GM12801 (cell line): ENCODE results near the gene PPOX.

Experiments
- CTCF ChIP-seq: IDR thresholded peaks from one replicate; pipeline ENCODE4 v1.5.1; 2011; ENCODE audit warnings: control low read depth; ENCODE audit not compliant: insufficient read length; ENCODE audit errors: extremely low read depth

PPOX gene

GRCh38 chr1:161165742-161166668 is at the start of gene PPOX:
TSS of gene PPOX (plus strand) at chr1:161166426. CDS start at chr1:161166848, 422 bp downstream.
- TF ChIP-seq CTCF, result no peak

GRCh38 chr1:161117759-161118581 is 48.3 kb upstream of the PPOX start, which contains the start of the genes NIT1 and PFDN2:
TSS of gene NIT1 (plus strand) at chr1:161118105. CDS start at chr1:161118177, 72 bp downstream.
TSS of gene PFDN2 (minus strand) at chr1:161118037. CDS start at chr1:161118026, 11 bp downstream.
- no peak for TF ChIP-seq CTCF

- TF ChIP-seq CTCF, result no peak
Measured at GRCh38 chr1:161119092-161119903, 46.9 kb upstream of the PPOX start.

- TF ChIP-seq CTCF, result no peak
Measured at GRCh38 chr1:161121042-161121650, 45.1 kb upstream of the PPOX start.

GRCh38 chr1:161121834-161122233 is 44.4 kb upstream of the PPOX start:
- no peak for TF ChIP-seq CTCF

- TF ChIP-seq CTCF, result no peak
Measured at GRCh38 chr1:161122967-161123366, 43.3 kb upstream of the PPOX start.
